ENCODE results near the gene ZNF3.
"Not testable (repeated sequence)": the region's sequence is repeated elsewhere in the genome, so short reads cannot be mapped to it uniquely, and the experiment has no call there.

The ZNF3 gene

DNA sequence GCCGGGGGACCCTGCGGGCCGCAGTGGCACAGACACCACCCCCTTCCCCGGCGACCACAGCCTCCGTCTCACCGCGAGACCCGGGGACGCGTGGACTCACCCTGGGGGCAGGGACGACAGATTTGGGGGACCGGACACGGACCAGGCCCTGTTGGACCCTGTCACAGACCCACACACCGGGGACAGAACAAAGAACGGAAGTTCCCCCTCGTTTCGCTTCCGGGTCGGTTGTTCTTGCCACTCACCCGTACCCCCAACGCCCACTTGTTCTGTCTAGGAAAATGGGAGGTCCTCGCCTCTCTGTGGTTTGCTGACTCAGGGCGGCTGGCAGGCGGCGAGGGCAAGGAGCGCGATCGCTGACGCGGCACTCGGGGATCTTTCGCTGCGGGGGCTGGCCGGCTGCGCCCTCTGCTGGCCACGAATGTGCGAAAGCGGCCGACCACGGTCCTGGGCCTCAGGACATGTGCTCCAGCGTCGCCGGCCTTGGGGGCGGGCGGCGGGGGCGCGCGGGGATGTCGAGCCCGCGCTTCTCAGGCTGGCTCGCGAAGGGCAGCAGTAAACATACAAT lies at the start of gene ZNF3:
TSS of gene ZNF3 (minus strand) at position 189 of the 568 bp plus-strand sequence. CDS start 4,366 bp downstream, outside the sequence.
- peak; percentile 97 for DNase-seq (ENCODE audit: low read depth)

DNA sequence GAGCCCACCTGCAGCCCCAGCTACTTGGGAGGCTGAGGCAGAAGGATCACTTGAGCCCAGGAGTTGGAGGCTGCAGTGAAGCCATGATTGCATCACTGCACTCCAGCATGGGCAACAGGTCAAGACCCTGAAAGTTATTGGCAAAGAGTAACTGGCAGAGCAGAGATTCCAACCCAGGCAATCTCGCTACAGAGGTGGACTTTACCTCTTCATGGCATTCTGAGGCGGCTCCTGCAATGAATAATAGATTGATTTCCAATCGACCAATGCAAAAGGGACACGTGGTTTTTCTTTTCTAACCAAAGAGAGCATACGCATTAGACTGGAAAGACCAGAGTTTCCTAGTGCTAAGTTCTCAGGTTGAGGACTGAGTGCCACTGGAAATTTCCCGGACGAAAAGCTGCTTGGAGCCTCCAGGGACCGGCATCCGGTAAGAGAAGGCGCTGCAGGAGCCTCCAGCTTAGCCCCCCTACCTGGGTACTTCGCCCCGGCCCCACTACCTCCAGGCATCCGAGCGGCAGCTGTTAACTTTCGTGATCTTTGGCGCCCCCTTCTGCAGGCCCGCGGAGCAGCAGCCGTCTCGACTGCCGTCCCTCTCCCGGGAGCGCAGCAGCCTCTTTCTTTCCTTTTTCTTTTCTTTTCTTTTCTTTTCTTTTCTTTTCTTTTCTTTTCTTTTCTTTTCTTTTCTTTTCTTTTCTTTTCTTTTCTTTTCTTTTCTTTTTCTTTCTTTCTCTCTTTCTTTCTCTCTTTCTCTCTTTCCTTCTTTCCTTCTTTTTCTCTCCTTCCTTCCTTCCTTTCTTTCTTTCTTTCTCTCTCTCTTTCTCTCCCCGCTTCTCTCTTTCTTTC lies 49.3 kb upstream of the ZNF3 start:
- DNase-seq (ENCODE audit: low read depth), result peak; percentile 64

DNA sequence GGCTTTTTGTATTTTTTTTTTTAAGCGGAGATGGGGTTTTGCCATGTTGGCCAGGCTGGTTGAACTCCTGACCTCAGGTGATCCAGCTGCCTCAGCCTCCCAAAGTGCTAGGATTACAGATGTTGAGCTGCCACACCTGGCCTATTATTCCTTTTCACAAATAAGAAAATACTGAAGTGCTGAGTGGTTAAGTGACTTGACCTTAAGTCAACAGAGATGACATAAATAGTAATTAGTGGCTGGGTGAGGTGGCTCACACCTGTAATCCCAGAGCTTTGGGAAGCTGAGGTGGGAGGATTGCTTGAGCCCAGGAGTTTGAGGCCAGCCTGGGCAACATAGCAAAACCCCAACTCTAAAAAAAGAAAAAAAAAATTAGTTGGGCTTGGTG lies 48.7 kb upstream of the ZNF3 start:
- DNase-seq (ENCODE audit: low read depth), result not testable (repeated sequence)

DNA sequence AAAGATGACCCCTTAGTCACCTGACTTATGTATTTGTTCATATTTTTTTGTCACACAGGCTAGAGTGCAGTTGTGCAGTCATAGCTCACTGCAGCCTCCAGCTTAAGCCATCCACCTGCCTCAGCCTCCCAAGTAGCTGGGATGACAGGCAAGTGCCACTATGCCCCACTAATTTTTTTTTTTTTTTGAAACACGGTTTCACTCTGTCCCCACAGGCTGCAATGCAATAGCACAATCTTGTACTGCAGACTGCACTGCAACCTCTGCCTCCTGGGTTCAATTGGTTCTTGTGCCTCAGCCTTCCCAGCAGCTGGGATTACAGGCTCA lies 47.1 kb upstream of the ZNF3 start:
- DNase-seq (ENCODE audit: low read depth), result no peak

DNA sequence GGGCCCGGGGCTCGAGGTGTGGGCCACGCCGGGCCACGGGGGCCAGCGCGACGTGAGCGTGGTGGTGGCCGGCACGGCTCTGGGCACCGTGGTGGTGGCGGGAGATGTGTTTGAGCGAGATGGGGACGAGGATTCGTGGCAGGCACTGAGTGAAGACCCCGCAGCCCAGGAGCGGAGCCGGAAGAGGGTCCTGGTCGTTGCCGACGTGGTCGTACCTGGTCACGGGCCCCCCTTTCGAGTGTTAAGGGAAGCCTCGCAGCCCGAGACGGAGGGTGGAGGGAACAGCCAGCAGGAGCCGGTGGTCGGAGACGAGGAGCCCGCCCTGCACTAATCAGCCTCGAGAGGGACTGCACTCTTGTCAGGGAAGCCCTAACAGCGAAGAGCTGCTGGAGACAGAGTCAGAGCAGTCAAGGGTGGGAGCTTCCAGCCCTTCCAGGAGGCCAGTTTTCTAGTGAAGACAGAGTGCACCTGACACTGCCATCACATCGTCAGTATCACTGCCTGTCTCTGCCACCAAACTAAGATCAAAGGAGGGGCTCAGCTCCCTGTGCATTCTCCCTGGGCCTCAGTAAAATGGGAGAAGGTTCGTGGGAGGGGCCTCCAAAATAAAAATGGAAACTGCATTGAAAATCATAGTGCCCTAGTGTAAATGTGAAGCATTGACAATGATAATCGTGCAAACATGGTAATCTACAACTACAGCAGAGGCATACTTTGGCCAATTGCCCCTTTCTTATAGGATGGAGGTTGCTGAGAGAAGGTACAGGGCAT lies 46.5 kb upstream of the ZNF3 start:
- DNase-seq (ENCODE audit: low read depth), result no peak

DNA sequence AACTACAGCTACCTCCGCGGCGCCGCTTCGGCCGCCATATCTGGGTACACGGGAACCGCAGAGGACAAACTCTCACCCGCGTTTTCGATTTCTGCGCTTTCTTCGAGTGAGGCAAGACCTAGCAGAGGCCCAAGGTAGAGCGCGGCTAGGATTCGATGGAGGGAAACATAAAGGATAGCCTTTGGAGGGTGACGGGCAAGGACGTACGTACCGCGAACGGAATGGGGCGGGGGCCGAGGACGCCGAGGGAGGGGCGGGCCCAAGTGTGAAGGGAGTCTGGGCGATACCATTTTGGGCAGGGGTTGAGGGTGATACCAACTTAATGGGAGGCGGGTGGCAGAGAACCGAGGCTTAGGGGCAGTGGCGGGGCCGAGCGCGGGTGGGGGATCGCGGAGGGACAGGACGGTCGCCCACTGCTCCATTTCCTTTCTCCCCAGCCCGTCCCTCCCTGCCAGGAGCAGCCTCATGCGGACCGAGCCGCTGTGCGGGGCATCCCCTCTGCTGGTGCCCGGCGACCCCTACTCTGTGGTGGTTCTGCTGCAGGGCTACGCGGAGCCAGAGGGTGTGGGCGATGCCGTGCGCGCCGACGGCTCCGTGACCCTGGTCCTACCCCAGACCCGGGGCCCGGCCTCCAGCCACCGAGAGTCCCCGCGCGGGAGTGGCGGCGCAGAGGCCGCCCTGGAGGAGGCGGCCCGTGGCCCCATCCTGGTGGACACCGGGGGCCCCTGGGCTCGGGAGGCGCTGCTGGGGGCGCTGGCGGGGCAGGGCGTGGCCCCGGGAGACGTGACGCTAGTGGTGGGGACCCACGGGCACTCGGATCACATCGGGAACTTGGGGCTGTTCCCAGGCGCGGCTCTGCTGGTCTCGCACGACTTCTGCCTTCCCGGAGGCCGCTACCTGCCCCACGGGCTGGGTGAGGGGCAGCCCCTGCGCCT lies 45.7 kb upstream of the ZNF3 start, which contains the start of gene MBLAC1:
TSS of gene MBLAC1 (plus strand) at position 37 of the 935 bp plus-strand sequence. CDS start at position 466, 429 bp downstream.
- DNase-seq (ENCODE audit: low read depth), result peak; percentile 79

DNA sequence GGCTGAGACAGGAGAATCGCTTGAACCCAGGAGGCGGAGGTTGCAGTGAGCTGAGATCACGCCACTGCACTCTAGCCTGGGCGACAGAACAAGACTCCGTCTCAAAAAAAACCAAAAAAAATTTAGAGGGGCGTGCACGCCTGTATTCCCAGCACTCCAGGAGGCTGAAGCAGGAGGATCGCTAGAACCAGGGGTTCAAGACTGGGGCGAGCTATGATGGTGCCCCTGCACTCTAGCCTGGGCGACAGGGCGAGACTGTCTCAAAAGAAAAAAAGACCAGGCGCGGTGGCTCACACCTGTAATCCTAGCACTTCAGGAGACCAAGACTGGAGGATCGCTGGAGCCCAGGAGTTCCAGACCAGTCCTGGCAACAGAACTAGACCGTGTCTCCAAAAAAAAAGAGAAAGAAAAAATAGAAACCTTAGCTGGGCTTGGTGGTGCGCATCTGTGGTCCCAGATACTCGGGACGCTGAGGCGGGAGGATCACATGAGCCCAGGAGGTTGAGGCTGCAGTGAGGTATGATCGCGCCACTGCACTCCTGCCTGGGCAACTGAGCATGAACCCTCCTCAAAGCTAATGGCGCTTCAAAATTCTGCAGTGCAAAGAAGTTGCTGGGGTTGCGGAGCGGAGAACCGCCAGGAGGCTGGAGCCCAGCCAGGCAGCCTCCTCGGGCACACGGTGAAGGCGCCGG lies 44.9 kb upstream of the ZNF3 start:
- no peak for DNase-seq (ENCODE audit: low read depth)

DNA sequence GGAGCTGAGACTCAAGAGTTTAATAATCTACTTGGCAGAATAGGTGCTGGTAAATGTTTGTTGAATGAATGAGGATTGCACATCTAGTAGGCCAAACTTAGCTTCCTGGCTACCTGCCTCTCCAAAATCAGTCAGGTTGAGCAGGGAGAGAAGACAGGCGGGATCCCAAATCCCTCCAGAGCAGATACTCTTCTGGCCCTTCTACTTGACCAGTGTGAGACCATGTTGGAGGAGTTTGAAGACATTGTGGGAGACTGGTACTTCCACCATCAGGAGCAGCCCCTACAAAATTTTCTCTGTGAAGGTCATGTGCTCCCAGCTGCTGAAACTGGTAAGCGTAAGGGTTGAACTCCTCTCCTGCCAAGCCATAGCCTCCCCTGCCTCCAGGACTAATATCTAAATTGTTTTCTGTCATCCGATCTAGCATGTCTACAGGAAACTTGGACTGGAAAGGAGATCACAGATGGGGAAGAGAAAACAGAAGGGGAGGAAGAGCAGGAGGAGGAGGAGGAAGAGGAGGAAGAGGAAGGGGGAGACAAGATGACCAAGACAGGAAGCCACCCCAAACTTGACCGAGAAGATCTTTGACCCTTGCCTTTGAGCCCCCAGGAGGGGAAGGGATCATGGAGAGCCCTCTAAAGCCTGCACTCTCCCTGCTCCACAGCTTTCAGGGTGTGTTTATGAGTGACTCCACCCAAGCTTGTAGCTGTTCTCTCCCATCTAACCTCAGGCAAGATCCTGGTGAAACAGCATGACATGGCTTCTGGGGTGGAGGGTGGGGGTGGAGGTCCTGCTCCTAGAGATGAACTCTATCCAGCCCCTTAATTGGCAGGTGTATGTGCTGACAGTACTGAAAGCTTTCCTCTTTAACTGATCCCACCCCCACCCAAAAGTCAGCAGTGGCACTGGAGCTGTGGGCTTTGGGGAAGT lies 43.0 kb upstream of the ZNF3 start:
- no peak for DNase-seq (ENCODE audit: low read depth)

DNA sequence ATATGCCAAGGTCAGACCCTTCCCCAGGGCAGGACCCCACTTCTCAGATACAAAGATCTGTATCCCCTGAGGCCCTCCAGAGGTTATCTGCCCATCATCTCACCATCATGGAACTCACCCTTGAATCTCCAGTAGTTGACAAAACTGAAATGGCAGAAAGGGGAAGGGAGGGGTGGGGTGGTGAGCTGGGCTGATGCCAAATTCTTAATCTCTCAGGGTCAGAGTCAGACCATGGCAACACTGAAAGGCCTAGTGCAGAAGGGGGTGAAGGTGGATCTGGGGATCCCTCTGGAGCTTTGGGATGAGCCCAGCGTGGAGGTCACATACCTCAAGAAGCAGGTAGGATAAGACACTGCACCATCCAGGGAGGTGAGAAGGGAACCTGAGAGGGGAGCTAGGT lies 41.0 kb upstream of the ZNF3 start:
- no peak for DNase-seq (ENCODE audit: low read depth)

DNA sequence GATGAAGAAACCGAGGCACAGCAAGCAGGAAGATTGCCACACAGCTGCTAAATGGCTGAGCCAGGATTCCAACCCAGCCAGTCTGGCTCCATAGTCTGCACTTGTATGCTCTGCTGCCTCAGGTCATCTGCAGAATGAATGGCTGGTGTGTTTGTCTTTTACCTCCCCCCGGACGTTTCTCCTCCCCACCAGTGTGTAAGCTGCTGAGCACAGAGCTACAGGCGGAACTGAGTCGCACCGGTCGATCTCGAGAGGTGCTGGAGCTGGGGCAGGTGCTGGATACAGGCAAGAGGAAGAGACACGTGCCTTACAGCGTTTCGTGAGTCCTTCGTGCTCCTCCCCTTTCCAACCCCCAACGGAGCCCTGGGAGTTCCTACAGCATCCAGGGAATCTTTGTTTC lies 40.5 kb upstream of the ZNF3 start:
- no peak for DNase-seq (ENCODE audit: low read depth)

DNA sequence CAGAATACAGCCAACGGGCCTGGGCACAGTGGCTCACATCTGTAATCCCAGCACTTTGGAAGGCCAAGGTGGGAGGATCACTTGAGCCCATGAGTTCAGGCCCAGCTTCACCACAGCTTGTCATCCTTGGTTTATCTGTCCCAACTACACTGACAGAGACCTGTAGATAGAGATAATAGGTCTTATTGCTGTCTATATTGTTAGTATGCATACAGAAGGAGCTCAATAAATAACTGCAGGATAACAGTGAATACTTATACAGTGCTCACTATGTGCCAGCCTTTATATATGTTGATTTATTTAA lies 39.2 kb upstream of the ZNF3 start:
- DNase-seq (ENCODE audit: low read depth), result no peak

DNA sequence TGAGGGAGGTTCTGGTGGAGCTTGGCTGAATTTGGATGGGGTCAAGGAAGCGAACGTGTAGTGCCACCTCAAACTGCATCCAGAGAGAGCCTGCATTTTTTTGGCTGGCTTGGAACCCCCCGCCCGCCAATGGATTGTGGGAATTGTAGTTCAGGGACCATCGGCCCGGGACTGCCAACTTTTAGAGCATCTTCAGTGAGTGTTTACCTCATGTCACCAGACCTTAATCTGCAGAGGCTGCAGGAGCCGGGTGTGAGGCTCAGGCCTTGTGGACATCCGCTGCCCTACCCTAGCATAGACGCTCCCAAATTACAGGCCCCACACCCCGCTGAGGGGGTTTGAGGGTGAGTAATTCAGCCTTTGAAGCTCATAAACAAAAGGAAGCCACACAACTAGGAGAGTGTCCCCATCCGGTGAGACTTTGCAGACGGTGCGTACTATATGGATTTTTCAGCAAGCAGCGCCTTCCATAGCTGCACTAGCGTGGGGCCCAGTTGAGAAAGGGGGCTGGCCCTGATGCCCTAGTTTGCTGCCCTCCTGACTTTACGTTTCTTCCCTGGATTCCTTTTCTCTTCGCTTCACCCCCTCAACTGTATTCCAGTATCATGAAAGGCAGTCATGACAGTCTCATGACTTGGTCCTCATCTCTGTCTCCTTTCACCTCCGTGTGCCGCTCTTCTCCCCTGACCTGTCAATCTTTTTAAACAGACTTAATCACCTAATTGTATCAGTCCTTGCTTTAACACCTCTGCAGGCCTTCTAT lies 38.6 kb upstream of the ZNF3 start:
- peak; percentile 44 for DNase-seq (ENCODE audit: low read depth)

DNA sequence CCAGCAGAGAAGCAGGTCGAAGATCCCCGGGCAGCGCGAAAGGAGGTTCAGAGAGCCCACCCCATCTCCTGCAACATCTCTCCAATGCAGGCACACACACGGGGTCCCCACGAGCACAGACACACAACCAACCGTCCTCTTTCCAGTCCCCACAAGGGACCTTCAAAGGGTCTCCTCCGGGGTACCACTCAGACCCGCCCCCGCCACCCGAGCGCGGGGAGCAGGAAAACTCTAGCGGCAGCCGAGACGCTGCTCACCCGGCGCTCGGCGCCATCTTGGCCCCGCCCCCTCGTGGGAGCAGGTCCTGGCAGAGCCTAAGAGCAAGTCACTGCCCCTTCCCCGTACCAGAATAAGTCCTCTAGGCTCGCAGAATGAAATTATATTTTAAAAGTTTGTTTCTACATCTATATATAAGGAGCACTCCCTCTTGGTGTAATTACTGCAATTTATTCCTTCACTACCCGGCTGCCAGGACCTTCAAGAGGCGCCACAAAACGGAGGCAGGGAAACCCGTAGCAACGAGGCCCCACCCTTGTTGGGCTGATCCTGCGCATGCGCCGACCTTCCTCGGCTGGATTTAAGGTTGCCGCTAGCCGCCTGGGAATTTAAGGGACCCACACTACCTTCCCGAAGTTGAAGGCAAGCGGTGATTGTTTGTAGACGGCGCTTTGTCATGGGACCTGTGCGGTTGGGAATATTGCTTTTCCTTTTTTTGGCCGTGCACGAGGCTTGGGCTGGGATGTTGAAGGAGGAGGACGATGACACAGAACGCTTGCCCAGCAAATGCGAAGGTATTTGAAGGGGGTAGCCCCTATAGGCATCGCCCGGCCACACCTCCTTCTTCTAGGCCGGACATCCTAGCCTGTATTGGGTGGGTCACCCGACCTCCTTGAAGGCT lies 37.8 kb upstream of the ZNF3 start, which contains the start of the genes CNPY4 and TAF6:
TSS of gene CNPY4 (plus strand) at position 563 of the 898 bp plus-strand sequence. CDS start at position 674, 111 bp downstream.
TSS of gene TAF6 (minus strand) at position 287 of the 898 bp plus-strand sequence. CDS start 5,149 bp downstream, outside the sequence.
- peak; percentile 87 for DNase-seq (ENCODE audit: low read depth)

DNA sequence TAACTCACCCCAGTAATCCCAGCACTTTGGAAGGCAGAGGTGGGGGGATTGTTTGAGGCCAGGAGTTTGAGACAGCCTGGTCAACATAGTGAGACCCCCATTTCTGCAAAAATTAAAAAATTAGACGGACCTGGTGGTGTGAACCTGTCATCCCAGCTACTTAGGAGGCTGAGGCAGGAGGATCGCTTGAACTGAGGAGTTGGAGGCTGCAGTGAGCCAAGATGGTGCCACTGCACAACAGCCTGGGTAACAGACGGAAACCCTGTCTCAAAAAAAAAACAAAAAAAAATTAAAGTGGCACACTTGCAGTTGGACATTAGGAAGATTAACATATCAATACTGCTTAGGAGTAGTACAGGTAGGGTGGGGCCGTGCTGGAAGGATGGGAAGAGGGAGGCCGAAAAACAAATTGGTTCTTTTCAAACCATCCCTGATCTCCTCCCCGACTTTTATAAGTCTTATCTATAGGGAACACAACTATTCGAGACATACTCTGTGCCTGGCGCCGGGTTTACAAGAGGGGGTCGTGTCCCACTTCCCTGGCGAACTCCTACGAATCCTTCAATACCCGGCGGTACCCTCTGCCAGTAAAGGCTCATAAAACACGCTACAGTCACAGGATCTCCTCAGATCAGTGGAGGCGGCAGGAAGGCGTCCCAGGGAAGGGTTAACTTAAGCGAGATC lies 37.0 kb upstream of the ZNF3 start:
- DNase-seq (ENCODE audit: low read depth), result no peak

DNA sequence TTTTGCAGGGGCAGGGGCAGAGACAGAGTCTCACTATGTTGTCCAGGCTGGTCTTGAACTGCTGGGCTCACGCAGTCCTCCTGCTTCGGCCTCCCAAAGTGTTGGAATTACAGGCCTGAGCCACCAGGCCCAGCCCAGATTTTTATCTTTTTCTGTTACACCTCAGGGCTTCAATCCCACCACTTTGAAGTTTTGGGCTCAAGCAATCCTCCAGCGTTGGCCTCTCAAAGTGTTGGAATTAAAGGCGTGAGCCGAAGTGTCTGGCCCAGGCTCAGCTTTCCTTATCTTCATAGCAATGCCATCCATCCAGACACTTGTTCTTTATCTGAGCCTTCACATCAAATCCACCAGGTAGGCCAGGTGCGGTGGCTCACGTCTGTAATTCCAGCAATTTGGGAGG lies 33.5 kb upstream of the ZNF3 start:
- no peak for DNase-seq (ENCODE audit: low read depth)

DNA sequence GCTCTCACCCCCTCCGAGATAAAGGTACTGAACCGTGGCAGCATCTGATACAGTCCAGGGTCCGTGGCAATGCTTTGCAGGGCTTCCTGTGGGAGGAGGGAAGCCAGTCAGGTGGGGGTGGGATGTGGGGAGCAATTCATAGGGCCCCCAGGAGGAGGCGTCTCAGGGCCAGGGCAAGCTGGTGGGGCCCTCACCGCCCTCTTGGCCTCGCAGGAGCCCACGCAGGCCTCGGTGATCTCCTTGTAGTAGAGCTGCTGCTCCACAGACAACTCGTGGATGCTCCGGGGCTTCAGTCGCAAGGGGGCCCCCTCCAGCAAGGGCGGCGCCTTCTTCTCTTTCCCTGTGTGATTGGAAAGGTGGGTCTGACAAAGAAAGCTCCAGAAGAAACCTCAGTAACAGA lies 30.4 kb upstream of the ZNF3 start:
- DNase-seq (ENCODE audit: low read depth), result no peak

DNA sequence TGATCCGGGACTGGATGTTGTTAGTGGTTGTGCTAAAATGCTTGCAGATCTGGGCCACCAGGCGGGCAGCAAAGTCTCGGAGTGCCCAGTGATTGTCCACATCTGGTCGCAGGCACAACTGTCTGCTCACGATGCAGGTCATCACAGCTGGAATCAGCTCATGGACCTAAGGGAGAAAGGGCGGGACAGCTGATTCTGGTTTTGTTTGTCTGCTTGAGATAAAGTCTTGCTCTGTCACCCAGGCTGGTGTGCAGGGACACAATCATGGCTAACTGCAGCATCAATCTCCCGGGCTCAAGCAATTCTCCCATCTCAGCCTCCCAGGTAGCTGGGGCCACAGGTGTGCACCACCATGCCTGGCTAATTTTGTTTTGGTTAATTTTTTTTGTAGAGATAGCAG lies 29.6 kb upstream of the ZNF3 start:
- no peak for DNase-seq (ENCODE audit: low read depth)
